HFF-Myc (cell line): ENCODE results near the gene ABLIM1.

ENCODE experiments used
- DNase-seq: peaks from one replicate; pipeline ENCODE4 v3.0.0-alpha.2; 2011; ENCODE audit warnings: low read depth; ENCODE audit errors: extremely low read depth
- H3K4me3 ChIP-seq: replicated peaks from 2 replicates; pipeline ENCODE4 v1.5.1; 2011; ENCODE audit warnings: low read depth, mild to moderate bottlenecking, control low read depth, low read length
- TF ChIP-seq, protein P1 (sequence below): IDR thresholded peaks from 2 replicates; pipeline ENCODE4 v1.5.1; 2012; ENCODE audit warnings: mild to moderate bottlenecking, low read depth, low read length, control low read depth; ENCODE audit errors: missing control alignments

Gene ABLIM1

GRCh38 chr10:114532226-114532625, 125.8 kb downstream of the ABLIM1 start:
- DNase-seq: no peak
- no peak overlapping the region for H3K4me3 ChIP-seq
- TF ChIP-seq, protein P1, sequence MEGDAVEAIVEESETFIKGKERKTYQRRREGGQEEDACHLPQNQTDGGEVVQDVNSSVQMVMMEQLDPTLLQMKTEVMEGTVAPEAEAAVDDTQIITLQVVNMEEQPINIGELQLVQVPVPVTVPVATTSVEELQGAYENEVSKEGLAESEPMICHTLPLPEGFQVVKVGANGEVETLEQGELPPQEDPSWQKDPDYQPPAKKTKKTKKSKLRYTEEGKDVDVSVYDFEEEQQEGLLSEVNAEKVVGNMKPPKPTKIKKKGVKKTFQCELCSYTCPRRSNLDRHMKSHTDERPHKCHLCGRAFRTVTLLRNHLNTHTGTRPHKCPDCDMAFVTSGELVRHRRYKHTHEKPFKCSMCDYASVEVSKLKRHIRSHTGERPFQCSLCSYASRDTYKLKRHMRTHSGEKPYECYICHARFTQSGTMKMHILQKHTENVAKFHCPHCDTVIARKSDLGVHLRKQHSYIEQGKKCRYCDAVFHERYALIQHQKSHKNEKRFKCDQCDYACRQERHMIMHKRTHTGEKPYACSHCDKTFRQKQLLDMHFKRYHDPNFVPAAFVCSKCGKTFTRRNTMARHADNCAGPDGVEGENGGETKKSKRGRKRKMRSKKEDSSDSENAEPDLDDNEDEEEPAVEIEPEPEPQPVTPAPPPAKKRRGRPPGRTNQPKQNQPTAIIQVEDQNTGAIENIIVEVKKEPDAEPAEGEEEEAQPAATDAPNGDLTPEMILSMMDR: no peak

GRCh38 chr10:114526504-114527238, 131.4 kb downstream of the ABLIM1 start:
- TF ChIP-seq, protein P1: no peak
- DNase-seq: no peak

GRCh38 chr10:114526126-114526503, 132.0 kb downstream of the ABLIM1 start:
- TF ChIP-seq, protein P1: no peak

More at GRCh38 chr10:114526504-114527238, 131.4 kb downstream of the ABLIM1 start:
- peak overlapping the region; percentile 42 for H3K4me3 ChIP-seq

DNA sequence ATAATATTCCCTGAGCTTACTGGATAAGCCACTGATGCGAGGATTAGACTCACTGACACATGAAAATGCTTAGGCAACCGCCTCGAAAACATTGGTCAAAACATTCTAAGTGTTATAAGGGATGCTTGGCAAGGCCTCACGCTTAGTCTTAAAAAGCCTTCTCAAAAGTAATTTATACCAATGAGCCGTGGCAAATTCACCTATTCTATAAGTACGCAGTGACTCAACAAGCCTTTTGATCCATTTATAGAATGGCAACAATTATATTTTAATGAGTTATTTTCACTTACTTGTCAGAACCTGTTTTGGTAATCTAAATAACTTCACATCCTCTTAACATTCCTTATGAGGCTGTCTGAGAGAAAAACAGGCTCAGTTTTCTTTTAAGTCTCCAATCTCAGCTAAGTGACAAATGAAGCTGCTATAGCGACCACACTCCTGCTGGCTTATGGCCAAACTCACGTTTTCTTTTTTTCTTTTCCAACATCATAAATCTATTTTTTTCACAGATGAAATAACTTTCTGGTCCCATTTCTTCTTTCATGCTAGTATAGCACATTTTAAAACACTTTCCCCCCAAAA, 132.6 kb downstream of the ABLIM1 start:
- H3K4me3 ChIP-seq: peak overlapping the region; percentile 42
- TF ChIP-seq, protein P1: no peak

More at GRCh38 chr10:114526126-114526503, 132.0 kb downstream of the ABLIM1 start:
- no peak for DNase-seq
- peak overlapping the region; percentile 42 for H3K4me3 ChIP-seq

DNA sequence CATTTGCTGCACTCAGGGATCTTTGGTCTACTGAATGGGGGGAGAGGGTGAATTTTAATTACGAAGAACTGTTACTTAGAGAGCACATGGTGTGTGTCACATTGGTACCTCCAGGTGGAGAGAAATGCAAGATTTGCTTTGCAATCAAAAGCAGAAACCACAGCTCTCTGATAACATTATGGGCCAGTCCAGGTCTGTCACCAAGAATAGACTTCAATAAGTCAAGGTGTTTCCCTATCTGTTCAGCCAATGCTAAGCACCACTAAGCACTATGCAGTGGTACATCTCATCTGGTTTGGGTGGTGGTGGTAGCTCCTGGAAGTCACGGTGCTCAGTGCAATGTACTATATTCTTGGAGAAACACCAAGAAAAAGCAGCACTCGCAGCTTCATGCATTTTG, 134.2 kb downstream of the ABLIM1 start:
- no peak for DNase-seq
- TF ChIP-seq, protein P1: no peak
- H3K4me3 ChIP-seq: no peak overlapping the region

More for the DNA sequence above, 132.6 kb downstream of the ABLIM1 start:
- DNase-seq: no peak

- no peak overlapping the region for H3K4me3 ChIP-seq
- TF ChIP-seq, protein P1: no peak
- DNase-seq: no peak
These were observed 136.8 kb downstream of the ABLIM1 start for GRCh38 chr10:114521255-114521654.
